ENCODE results near the gene S100A13. TPM values are rescaled to one million over a fixed set of nuclear protein-coding genes. Genes with fewer than 3 reads are reported as not detected.

S100A13 gene
- total and polyA plus RNA-seq, 4 donors: 30.5 to 141 (median 50.1) TPM

DNA sequence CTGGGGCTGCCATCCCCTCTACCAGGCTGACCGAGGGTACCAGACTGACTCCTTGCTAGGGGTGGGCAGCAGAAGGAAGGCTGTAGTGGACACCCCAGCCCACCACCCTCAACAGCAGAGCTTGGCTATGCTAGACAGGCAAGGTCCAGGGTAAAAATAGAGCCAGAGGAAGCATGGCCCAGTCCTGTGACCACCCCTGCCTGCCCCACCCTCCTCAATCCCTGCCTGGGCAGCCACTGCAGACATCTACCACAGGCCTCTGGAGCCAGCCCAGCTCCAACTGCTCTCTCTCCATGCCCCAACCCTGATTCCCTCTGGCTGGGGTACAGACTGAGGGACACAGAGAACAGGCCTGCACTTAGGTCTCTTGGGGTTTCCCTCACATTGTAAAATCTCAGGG, 2.7 kb upstream of the S100A13 start:
- H3K27ac ChIP-seq (ENCODE audit: low read depth, low read length): no peak overlapping the region
- no CpG with 5 or more reads among the region's 1 CpG for WGBS (ENCODE audit: insufficient coverage)
- H3K4me3 ChIP-seq (ENCODE audit: low read depth, low read length): no peak overlapping the region
- H3K27me3 ChIP-seq (ENCODE audit: control insufficient read depth, insufficient read depth, low read length): no peaks in the 10 kb centered on the region
- peaks cover 51% of the 10 kb centered on the region for H3K4me1 ChIP-seq (ENCODE audit: control insufficient read depth, insufficient read depth, low read length)
- no peaks in the 10 kb centered on the region for H3K9me3 ChIP-seq (ENCODE audit: control insufficient read depth, insufficient read depth, low read length)
- DNase-seq (ENCODE audit: low read depth in 4 of 6, low spot score in 6 of 6): no peak
- no peaks in the 10 kb centered on the region for H3K36me3 ChIP-seq (ENCODE audit: control insufficient read depth, insufficient read depth, low read length)

- Histone ChIP-seq H3K4me3 (ENCODE audit: low read depth, low read length) (no peak overlapping the region), H3K4me1 (ENCODE audit: control insufficient read depth, insufficient read depth, low read length) (peaks cover 49% of the 10 kb centered on the region), H3K36me3 (ENCODE audit: control insufficient read depth, insufficient read depth, low read length) (no peaks in the 10 kb centered on the region), H3K27me3 (ENCODE audit: control insufficient read depth, insufficient read depth, low read length) (no peaks in the 10 kb centered on the region), H3K9me3 (ENCODE audit: control insufficient read depth, insufficient read depth, low read length) (no peaks in the 10 kb centered on the region), H3K27ac (ENCODE audit: low read depth, low read length) (no peak overlapping the region)
- no peak for DNase-seq (ENCODE audit: low read depth in 4 of 6, low spot score in 6 of 6)
- 52% methylated on average over 4 of the region's 5 CpGs for WGBS (ENCODE audit: insufficient coverage)
Observed at GRCh38 chr1:153629343-153629665, 2.0 kb upstream of the S100A13 start.

- 63% methylated on average over 2 of the region's 6 CpGs for WGBS (ENCODE audit: insufficient coverage)
- no peak for DNase-seq (ENCODE audit: low read depth in 4 of 6, low spot score in 6 of 6)
- Histone ChIP-seq H3K9me3 (ENCODE audit: control insufficient read depth, insufficient read depth, low read length) (no peaks in the 10 kb centered on the region), H3K27me3 (ENCODE audit: control insufficient read depth, insufficient read depth, low read length) (no peaks in the 10 kb centered on the region), H3K36me3 (ENCODE audit: control insufficient read depth, insufficient read depth, low read length) (no peaks in the 10 kb centered on the region), H3K4me3 (ENCODE audit: low read depth, low read length) (no peak overlapping the region), H3K4me1 (ENCODE audit: control insufficient read depth, insufficient read depth, low read length) (peaks cover 49% of the 10 kb centered on the region), H3K27ac (ENCODE audit: low read depth, low read length) (no peak overlapping the region)
Observed at GRCh38 chr1:153628638-153629342, 1.5 kb upstream of the S100A13 start.

DNA sequence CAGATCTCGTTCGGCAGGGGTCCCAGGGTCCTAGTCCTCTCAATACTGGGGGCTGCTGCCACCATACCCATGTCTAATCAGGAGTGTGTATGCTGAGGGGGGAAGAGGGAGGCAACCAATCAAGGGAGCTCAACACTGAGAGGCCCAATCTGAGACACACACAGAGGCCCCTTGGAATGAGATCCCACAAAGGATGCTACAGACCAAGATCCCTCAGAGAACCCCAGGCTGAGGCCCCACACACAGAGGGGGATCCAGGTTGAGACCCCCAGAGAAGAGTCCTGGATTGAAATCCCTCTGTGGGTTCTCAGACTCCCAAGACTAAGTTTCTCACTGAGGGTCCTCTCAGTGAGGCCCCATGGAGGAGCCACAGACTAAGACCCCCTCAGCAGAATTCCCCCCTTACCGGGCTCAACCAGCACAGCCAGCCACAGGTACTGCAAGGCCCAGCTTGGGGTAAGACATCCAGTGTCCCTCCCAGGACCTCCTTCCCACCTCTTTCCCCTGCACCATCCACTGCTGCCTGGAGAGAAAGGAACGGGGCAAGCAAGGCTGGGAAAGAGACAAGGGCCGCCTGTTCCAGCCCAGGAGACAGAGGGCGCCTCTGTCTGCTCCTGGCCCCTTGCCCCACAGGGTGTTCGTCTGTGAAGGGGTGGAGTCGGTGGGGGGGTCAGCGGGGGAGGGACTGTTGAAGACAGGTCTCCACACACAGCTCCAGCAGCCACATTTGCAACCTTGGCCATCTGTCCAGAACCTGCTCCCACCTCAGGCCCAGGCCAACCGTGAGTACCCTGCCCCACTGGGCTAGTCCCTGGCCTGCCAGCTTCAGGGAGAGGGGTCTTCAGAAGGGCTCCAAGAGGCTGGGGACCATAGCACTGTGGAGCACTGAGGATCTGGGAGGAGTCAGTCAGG, 666 bp upstream of the S100A13 start, which contains the start of gene S100A1:
TSS of gene S100A1 (plus strand) at position 720 of the 912 bp plus-strand sequence. CDS start 2,088 bp downstream, outside the sequence.
- peak within 1 kb of the TSS; percentile 40 for H3K4me3 ChIP-seq (ENCODE audit: low read depth, low read length)
- H3K27ac ChIP-seq (ENCODE audit: low read depth, low read length): peak within 1 kb of the TSS; percentile 75
- H3K36me3 ChIP-seq (ENCODE audit: control insufficient read depth, insufficient read depth, low read length): no peaks in the 10 kb centered on the region
- no peaks in the 10 kb centered on the region for H3K27me3 ChIP-seq (ENCODE audit: control insufficient read depth, insufficient read depth, low read length)
- no peaks in the 10 kb centered on the region for H3K9me3 ChIP-seq (ENCODE audit: control insufficient read depth, insufficient read depth, low read length)
- whole genome bisulfite sequencing (ENCODE audit: insufficient coverage): 55% methylated on average over 4 of the region's 10 CpGs
- DNase-seq (ENCODE audit: low read depth in 4 of 6, low spot score in 6 of 6): no peak
- peaks cover 42% of the 10 kb centered on the region for H3K4me1 ChIP-seq (ENCODE audit: control insufficient read depth, insufficient read depth, low read length)

- Histone ChIP-seq H3K9me3 (ENCODE audit: control insufficient read depth, insufficient read depth, low read length) (no peaks in the 10 kb centered on the region), H3K27me3 (ENCODE audit: control insufficient read depth, insufficient read depth, low read length) (no peaks in the 10 kb centered on the region), H3K4me1 (ENCODE audit: control insufficient read depth, insufficient read depth, low read length) (peaks cover 42% of the 10 kb centered on the region), H3K27ac (ENCODE audit: low read depth, low read length) (peak overlapping the region; percentile 75), H3K4me3 (ENCODE audit: low read depth, low read length) (peak overlapping the region; percentile 40), H3K36me3 (ENCODE audit: control insufficient read depth, insufficient read depth, low read length) (no peaks in the 10 kb centered on the region)
- WGBS (ENCODE audit: insufficient coverage): no CpG with 5 or more reads among the region's 3 CpGs
- no peak for DNase-seq (ENCODE audit: low read depth in 4 of 6, low spot score in 6 of 6)
Observed at GRCh38 chr1:153626477-153626903, 815 bp downstream of the S100A13 start.

DNA sequence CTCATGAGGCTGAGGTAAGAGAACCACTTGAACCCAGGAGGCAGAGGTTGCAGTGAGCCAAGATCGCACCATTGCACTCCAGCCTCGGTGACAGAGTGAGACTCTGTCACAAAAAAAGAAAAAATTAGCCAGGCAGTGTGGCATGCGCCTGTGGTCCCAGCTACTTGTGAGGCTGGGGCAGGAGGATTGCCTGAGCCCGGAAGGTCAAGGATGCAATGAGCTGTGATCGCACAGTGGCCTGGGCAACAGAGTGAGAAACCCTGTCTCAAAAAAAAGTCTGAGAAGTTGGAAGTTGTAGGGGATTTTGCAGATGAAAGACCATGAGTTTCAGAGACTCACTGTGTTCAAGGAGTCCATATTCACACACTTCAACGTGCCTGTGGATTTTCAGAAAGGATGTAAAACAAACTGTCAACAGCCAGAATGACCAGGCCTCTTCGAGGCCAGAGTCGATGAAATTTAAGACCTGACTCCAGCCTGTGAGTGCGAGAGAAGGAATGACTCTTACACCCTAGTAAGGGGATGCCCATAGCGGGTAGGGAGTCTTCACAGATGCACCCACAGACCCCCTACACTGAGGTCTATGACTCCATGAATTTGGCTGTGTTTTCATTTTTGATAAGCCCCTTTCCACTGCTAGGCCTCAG, 2.2 kb downstream of the S100A13 start:
- DNase-seq (ENCODE audit: low read depth in 4 of 6, low spot score in 6 of 6): no peak
- Histone ChIP-seq H3K27ac (ENCODE audit: low read depth, low read length) (no peak overlapping the region), H3K4me1 (ENCODE audit: control insufficient read depth, insufficient read depth, low read length) (peaks cover 42% of the 10 kb centered on the region), H3K27me3 (ENCODE audit: control insufficient read depth, insufficient read depth, low read length) (no peaks in the 10 kb centered on the region), H3K36me3 (ENCODE audit: control insufficient read depth, insufficient read depth, low read length) (peaks cover 2% of the 10 kb centered on the region), H3K4me3 (ENCODE audit: low read depth, low read length) (no peak overlapping the region), H3K9me3 (ENCODE audit: control insufficient read depth, insufficient read depth, low read length) (no peaks in the 10 kb centered on the region)
- WGBS (ENCODE audit: insufficient coverage): 91% methylated on average over 7 of the region's 10 CpGs

GRCh38 chr1:153623101-153623500, 4.2 kb downstream of the S100A13 start:
- 66% methylated on average over 7 of the region's 7 CpGs for WGBS (ENCODE audit: insufficient coverage)

GRCh38 chr1:153619171-153619570, 8.1 kb downstream of the S100A13 start:
- no peak overlapping the region for H3K27ac ChIP-seq (ENCODE audit: low read depth, low read length)
- 96% methylated on average over 5 of the region's 6 CpGs for WGBS (ENCODE audit: insufficient coverage)

More at GRCh38 chr1:153623101-153623500, 4.2 kb downstream of the S100A13 start:
- H3K4me3 ChIP-seq (ENCODE audit: low read depth, low read length): no peak overlapping the region
- H3K4me1 ChIP-seq (ENCODE audit: control insufficient read depth, insufficient read depth, low read length): peaks cover 25% of the 10 kb centered on the region
- no peaks in the 10 kb centered on the region for H3K9me3 ChIP-seq (ENCODE audit: control insufficient read depth, insufficient read depth, low read length)
- no peak for DNase-seq (ENCODE audit: low read depth in 4 of 6, low spot score in 6 of 6)
- no peaks in the 10 kb centered on the region for H3K27me3 ChIP-seq (ENCODE audit: control insufficient read depth, insufficient read depth, low read length)
- H3K36me3 ChIP-seq (ENCODE audit: control insufficient read depth, insufficient read depth, low read length): peaks cover 4% of the 10 kb centered on the region
- H3K27ac ChIP-seq (ENCODE audit: low read depth, low read length): no peak overlapping the region

DNA sequence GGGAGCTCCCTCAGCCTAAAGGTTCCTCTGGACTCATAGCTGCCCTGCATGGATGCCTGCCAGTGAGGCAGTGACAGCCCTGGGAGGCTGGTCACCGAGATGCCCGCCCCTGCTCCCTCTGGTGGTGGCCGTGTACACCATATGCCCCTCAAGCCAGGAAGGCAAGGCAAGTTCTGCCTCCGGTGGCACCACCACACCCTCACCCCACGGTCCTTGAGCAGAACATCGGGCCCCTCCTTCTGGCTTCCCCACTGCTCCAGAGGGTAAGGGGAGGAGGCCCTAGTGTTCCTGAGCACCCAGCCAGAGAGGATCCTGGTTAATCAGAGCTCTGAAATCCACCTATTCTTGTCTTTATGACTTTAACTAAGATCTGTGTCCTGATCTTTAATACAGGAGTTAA, 9.6 kb downstream of the S100A13 start:
- peak in 1 of 6 donors; percentile 44 for DNase-seq (ENCODE audit: low read depth in 4 of 6, low spot score in 6 of 6)
- Histone ChIP-seq H3K27me3 (ENCODE audit: control insufficient read depth, insufficient read depth, low read length) (no peaks in the 10 kb centered on the region), H3K9me3 (ENCODE audit: control insufficient read depth, insufficient read depth, low read length) (no peaks in the 10 kb centered on the region), H3K4me1 (ENCODE audit: control insufficient read depth, insufficient read depth, low read length) (peaks cover 14% of the 10 kb centered on the region), H3K27ac (ENCODE audit: low read depth, low read length) (no peak overlapping the region), H3K36me3 (ENCODE audit: control insufficient read depth, insufficient read depth, low read length) (peaks cover 4% of the 10 kb centered on the region), H3K4me3 (ENCODE audit: low read depth, low read length) (no peak overlapping the region)
- 75% methylated on average over 6 of the region's 6 CpGs for WGBS (ENCODE audit: insufficient coverage)

More at GRCh38 chr1:153619171-153619570, 8.1 kb downstream of the S100A13 start:
- Histone ChIP-seq H3K4me1 (ENCODE audit: control insufficient read depth, insufficient read depth, low read length) (peaks cover 6% of the 10 kb centered on the region), H3K4me3 (ENCODE audit: low read depth, low read length) (no peak overlapping the region), H3K36me3 (ENCODE audit: control insufficient read depth, insufficient read depth, low read length) (peaks cover 4% of the 10 kb centered on the region), H3K27me3 (ENCODE audit: control insufficient read depth, insufficient read depth, low read length) (no peaks in the 10 kb centered on the region), H3K9me3 (ENCODE audit: control insufficient read depth, insufficient read depth, low read length) (no peaks in the 10 kb centered on the region)
- DNase-seq (ENCODE audit: low read depth in 4 of 6, low spot score in 6 of 6): no peak
